ENCODE results near the gene SETD1A.

Gene SETD1A

DNA sequence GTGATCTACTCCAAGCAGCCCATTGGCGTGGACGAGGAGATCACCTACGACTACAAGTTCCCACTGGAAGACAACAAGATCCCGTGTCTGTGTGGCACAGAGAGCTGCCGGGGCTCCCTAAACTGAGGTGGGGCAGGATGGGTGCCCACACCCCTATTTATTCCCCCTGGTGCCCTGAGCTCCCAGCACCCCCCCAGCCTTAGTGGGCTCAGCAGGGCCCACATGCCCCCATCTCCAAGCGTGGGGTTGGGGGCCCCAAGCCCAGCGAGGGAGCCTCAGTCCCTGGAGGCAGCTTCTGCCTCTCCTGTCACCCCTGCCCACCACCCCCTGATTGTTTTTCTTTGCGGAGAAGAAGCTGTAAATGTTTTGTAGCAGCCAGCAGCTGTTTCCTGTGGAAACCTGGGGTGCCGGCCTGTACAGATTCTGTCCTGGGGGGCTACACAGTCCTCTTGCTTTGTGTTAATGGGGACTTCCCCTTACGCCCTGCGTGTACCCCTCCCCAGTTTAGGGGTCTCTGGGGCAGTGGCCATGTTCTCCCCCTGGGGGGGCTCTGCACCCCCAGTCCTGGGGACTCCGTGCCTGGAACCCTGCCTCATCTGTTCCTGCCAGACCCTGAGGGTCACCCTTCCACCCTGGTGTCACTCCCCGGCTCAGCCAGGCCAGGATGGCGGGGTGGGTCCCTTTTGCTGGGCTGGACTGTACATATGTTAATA is 26.5 kb downstream of the SETD1A start:
- no peak for DNase-seq

DNA sequence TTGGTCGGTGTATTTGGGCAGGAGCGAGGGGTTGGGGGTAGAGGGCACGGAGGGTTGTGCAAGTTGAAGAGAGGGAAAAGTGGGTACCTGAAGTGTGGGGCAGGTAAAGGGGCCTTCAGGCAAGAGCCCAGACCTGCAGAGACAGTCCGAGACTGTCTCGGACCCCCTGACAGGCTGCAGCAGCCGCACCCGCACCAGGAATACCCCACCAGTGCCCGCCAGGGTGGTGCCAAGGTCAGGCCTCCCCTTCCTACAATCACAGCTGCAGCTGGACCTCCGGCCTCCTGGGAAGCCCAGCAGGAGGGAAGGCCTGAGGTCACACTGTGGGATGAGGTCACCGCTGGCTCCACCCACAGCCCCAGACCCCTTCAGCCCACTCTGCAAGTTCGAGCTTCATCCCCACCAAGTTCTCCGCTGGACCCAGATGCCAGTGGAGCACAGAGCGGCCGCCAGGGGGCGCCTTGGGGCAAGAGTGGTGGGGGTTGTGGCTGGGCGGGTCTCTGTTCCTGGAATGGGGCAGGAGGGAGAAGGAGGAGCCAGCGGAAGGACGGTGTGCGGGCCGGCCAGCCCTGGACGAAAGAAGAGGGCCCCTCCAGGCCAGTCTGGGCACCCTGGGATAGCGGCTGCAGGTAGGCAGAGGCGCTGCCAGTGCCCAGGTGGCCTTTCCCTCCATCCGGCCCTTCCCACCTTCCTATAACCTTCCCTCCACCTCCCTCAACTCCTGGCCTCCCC is 27.3 kb downstream of the SETD1A start, which contains the start of gene HSD3B7:
HSD3B7 (plus strand) TSS at position 539 of the 732 bp plus-strand sequence. CDS start 452 bp downstream, outside the sequence.
- peak; percentile 33 for DNase-seq

DNA sequence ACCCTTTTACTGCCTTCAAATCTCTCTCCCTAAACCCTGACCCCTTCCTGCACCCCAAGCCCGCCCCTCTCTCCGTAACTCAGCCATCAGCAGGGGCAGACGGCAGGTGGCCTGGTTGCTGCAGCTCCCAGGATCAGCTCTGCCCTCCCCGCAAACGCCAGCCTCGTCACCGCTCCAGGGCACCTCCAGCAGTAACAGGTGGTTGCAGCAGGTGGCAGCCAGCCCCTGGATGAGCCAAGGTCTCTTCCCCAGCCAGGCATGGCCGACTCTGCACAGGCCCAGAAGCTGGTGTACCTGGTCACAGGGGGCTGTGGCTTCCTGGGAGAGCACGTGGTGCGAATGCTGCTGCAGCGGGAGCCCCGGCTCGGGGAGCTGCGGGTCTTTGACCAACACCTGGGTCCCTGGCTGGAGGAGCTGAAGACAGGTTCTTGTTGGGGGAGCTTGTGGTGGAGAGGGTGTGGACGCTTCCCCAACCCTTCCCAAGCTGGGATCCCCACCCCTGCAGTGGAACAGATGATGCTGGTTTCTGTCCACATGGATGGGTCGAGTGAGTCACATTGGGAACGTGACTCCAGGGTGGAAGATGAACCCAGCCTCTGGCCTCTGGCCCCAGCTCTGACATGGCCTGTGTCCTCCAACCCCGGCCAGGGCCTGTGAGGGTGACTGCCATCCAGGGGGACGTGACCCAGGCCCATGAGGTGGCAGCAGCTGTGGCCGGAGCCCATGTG is 28.0 kb downstream of the SETD1A start:
- DNase-seq: peak; percentile 23

DNA sequence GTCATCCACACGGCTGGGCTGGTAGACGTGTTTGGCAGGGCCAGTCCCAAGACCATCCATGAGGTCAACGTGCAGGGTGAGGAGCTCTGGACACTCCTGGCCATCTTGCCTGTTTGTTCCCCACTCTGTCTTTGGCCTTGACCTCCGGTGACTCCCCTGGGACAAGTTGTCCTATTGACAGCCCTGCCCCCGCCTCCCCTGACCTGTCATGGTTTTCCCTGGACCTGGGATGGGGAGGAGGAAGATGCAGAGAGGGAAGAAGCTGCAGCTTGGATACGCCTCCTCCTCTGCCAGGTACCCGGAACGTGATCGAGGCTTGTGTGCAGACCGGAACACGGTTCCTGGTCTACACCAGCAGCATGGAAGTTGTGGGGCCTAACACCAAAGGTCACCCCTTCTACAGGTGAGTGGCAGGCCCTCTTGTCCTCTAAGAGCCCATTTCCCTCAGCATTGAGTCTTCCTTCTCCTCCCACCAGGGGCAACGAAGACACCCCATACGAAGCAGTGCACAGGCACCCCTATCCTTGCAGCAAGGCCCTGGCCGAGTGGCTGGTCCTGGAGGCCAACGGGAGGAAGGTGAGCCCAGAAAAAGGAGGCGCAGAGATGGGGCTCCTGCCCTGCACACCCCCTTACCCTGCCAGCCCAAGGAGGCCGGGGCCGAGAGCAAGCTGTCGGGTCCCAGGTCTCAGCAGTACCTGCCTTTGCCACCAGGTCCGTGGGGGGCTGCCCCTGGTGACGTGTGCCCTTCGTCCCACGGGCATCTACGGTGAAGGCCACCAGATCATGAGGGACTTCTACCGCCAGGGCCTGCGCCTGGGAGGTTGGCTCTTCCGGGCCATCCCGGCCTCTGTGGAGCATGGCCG is 28.8 kb downstream of the SETD1A start:
- no peak for DNase-seq

DNA sequence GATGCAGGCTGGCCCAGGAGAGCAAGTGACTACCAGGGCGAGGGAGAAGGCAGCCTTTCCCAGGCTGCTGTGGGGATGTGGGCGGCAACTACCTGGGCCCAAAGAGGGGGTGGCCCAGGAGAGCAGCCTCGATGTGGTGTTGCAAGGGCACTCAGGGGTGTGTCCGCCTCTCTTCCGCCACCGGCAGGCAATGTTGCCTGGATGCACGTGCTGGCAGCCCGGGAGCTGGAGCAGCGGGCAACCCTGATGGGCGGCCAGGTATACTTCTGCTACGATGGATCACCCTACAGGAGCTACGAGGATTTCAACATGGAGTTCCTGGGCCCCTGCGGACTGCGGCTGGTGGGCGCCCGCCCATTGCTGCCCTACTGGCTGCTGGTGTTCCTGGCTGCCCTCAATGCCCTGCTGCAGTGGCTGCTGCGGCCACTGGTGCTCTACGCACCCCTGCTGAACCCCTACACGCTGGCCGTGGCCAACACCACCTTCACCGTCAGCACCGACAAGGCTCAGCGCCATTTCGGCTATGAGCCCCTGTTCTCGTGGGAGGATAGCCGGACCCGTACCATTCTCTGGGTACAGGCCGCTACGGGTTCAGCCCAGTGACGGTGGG is 30.1 kb downstream of the SETD1A start:
- DNase-seq: no peak

DNA sequence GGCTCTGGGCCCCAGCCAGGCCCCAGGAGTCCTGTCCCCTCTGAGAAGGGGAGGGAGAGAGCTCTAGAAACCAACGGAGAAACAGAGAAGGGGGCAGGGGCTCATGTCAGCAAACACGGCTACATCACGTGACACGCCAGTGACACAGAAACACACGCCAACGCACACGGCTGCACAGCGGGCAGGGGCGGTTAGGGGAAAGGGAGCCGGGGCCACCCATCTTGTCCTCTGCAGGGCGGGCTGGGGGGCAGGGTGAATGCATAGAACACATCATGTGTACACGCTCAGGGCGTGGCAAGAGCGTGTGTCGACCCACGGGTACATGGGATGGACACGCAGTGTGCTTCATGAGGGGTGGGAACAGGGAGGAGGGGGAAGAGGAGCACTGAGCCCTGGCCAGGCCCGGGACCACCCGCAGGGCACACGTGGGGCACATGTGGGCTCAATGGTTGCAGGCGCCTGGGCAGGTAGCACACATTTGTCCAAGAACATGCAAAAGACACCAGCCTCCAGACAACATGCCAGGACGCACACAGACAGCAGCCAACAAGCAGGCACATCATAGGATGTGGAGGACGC is 32.0 kb downstream of the SETD1A start:
- no peak for DNase-seq

DNA sequence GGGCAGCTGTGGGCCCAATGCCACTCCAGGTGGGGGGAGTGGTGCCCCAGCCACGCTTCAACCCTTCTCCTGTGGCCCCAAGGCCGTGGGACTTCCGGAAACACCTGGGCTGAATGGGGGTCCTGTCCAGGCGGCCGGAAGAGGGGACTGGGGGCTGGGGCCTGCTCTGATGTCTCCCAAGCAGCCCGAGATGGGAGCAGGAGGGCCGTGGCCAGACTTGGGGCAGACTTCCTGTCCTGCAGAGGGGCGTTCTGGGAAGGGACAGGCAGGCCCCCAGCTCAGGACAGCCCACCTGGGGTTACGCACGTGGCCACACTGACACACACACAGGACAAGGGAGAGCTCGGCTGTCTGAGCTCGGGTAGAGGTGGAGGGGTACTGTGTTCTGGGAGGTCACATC is 32.6 kb downstream of the SETD1A start:
- DNase-seq: no peak

DNA sequence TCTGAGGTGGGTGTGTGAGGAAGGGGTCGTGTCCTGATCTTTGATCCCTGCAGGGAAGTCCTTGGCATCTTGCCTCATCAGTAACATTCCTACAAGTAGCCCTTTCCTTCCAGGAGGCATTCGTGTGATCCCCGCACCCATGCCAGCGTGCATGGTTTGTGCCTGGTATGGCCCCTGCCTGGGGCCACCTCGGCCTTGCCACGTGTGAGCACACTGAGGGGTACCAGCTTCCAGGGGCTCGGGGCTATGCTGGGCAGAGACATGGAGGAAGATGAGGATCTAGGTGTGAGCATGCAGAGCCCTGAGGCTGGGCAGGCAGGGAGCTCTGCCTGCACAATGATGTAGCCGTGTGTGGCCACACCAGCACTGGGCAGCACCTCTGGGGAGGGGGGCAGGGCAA is 33.5 kb downstream of the SETD1A start:
- no peak for DNase-seq

DNA sequence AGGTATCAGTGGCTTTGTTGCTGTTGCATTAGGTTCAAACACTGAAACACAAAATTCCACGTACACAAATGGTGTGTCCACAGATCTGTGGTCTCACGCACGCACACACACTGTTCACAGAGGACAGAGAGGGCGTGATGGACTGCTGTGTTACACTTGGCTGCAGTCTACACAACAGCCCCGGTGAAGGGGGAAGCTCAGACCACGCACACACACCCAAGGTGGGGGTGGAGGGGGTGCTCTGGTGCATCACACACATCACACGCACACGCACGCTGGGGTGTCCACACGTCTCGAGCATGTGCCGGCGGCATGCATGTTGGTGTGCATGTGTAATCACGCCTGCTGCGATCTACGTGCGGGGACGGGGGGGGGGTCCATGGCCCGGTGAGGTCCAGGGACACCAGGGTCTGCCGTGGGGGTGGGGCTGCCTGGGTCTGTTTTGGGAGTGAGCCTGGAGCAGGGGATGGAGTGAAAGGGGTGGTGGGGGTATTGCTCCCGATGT is 34.8 kb downstream of the SETD1A start:
- no peak for DNase-seq

DNA sequence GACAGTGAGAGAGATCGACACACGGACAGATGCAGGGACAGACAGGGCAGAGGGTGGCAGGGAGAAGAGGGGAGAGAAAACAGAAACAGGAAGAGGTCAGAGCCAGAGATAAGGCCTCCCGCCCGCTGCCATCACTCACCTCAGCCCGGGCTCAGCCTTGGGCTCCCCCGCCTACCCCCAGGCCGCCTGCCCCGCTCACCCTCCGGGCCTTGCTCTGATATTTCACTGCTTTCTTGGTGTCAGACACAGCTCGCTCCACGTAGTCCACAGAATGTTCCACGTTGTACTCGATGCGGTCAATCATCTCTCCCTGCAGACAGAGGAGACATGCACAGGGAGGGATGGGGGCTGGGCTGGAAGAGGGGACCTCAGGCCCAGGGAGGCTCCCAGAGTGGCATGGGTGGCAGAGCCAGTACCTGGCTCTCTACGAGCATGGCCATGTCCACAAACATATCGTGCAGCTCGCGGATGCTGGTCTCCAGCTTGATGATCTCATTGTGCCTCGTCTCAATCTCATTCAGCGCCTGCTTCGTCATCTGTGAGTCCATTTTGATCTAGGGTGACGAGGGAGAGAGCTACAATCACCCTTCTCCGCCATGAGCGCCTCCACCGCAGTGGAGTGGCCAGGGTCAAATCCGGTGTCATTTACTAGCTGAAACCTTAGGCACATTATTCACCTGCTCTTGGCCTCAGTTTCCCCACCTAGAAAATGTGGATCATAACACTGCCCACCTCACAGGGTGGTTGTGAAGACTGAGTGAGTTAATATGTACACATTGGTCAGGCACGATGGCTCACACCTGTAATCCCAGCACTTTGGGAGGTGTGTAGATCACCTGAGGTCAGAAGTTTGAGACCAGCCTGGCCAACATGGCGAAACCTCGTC is 35.6 kb downstream of the SETD1A start:
- no peak for DNase-seq

DNA sequence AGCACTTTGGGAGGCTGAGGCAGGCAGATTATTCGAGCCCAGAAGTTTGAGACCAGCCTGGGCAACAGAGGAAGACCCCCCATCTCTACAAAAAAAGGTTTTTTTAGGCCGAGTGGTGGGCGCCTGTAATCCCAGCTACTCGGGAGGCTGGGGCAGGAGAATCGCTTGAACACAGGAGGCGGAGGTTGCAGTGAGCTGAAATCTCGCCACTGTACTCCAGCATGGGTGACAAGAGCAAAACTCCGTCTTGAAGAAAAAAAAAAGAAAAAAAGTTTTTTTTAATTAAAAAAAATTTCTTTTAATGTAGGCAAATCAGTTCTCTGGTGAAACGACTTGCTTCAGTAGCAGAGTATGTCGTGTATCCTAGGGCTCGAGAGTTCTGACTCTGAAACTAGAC is 38.4 kb downstream of the SETD1A start:
- DNase-seq: no peak

DNA sequence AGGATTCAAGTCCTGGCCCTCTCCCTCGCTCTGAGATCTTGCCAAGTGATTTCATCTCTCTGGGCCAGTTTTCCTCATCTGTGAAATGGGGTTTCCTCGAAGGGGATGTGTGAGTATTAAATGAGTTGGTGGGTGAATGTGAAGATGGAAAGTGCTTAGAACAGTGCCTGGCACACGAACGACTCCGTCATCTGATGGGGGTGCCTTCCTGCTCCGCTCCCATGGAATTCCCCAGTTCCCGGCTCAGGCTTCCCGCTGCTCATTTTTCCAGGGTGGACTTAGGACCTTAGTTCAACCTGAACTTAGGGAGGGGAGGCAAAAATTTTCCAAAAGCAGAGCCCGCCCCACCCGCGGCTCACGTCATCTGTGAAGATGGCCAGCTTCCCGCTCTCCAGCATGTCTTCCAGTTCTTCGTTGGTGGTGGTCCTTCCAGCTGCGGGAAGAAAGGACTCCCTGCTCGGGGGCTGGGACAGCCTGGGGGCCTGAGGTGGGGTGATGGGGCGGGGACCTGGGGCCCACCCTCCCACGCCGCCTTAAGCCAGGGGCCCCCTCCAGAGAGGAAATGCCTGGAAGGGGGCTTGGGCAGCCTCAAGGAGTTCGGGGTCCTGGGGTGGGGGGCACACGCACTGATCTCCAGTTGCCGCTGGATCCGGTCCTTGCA is 38.9 kb downstream of the SETD1A start:
- no peak for DNase-seq

DNA sequence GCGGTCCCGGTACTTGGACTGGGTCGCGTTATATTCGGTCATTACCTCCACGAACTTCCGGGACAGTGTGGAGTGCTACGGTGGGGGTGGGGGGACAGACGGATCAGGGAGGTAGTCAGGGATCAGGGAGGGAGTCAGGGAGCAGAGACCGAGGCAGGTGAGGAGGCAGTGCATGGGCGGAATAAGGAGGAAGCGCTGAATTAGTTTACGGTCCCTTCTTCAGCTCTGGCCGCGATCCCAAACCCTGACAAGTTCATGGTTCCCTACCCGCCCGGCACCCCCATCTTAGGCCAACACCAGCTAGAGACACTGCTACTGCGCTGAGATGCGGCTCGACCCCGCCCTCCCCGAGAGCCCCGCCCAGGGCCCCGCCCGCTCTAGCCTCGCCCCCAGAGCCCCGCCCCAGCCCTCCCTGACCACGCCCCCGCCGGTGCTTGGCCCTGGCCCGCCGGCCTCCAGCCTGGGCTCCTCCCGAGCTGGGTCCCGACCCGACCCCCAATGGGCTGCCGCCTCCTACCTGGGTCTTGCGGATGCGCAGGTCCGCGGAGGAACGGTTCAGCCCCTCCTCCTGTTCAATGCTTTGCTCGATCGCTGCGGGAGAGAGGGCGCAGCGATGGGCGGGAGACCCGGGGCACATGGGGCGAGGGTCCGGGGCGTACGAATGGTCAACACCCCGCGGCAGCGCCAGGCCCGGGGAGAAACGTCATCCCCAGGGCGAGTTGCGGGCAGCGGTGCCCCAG is 39.6 kb downstream of the SETD1A start:
- no peak for DNase-seq

DNA sequence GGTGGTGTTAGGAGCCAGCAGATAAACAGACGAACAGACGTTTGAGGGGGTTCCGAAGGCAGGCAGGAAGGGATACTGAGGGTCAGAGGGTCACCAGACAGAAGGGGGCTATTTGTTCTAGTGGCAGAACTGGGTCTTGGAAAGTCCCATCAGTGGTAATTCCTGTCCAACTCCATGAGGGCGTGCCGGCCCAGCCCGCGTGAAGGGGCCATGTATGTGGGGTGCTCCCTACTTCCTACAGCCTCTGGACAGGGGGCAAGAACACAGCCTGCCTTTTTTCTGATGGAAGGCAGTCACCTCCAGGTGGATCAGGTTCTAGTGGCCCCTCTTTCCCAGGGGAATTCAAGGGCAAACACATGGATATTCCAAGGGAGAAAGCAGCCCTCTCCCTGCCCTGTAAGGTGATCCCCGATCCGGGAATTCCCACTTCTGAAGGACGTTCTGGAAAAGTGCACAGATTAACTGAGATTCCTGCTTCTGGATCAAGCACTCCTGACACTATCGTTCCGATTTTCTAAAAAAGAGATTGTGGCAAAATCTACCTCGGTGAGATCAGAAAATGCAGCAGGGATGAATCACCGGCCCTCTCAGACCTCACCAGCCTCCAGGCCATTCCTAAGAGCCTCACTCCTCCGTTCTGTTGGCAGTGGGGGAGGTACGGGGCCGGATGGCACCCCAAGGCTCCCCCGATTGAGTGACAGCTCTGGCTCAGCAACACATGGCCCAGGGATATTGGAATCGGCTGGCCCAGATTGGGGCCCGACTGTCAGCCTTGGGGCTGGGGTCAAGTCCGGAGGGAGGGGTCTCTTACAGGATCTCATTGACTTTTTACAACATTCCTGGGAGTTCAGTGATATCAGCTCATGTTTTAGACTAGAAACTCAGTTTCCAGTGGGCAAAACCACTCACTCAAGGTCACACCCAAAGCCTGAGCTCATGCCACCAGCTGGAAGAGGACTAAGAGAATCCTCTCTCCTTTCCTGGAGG is 40.5 kb downstream of the SETD1A start:
- no peak for DNase-seq

DNA sequence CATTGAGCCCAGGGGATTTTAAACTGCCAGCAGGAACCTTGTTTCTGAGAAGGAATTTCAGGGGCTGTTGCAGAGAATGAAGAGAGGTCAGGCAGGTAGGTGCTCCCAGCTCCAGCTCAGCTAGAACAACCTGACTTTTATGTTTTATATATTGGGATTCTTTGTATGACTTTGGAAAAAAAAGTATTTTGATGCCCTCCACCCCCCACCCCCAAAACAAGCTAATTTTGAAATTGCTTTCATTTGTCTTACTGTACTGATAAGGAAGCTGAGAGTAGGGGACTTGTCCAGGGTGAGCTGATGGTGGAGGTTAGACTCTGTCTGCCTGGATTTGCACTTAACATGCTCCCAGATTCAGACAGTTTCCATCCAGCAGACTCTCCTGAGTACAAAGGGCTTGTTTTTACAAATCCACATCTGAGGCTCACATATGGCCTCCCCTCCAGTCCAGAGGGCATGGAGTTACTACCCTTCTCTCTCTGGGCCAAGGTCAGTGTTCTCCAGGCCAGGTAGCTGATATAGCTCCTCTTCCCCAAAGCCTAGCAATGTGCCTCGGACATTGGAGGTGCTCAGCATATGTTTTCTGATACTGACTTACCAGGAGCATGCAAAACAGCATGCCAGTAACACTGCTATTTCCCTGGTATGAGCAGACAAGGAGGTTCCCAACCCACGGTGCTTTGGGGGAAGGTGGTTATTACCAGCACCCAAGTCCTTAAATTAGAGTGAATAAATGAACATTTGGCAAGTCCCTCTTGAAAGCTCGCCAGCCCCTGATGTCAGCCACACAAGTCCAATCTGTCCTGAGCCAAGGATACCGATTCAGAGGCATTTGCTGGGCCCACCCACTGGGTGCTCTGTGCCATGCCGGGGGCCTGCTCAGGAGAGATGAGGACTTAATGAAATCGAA is 41.6 kb downstream of the SETD1A start:
- peak; percentile 83 for DNase-seq

DNA sequence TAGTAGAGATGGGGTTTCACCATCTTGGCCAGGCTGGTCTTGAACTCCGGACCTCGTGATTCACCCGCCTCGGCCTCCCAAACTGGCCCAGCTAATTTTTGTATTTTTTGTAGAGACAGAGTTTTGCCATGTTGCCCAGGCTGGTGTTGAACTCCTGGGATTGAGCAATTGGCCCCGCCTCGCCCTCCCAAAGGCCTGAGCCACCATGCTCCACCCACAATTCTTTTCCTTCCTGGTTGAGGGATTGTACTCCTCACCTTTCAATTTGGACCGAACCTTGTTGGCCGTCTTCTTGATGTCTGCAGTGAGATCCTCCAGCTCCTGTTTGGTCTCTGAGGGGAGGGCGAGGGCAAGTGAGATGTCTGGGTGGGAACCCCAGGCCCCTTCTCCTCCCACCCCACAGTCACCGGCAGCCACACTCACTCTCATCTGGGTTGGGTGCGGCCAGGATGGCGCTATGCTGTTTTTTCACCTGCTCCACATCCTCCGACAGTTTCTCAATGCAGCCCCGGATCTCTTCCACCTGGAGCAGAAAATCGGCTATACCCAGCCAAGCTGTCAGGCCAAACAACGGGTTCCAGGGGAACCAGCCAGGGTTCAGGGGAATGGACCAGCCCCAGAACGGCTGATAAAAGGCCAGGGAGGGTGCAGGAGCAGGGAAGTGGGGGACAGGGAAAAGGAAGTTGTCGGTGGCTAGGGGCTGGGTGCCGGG is 43.3 kb downstream of the SETD1A start:
- no peak for DNase-seq
